ENCODE data around the gene SAC3D1.

SAC3D1 gene

DNA sequence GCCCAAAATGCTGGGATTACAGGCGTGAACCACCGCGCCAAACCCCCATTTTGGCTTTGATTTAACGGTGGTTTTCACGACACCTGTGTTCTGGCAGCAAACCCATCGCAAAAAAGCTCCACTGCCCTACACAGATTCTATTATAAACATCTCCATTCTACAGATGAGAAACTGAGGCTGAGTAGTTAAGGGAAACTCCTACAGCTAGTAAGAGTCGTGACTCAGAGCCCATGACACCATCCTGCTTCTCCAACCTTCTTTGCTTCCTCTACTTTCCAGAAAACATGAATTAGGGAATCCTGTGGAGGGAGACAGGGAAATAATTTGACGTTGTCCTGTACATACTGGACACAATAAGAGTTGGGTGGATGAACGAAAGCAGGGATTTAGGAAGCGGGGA lies 14.2 kb upstream of the SAC3D1 start:
- DNase-seq (ENCODE audit: low read depth, low spot score): no peak

- peak; percentile 79 for DNase-seq (ENCODE audit: low read depth, low spot score)
Measured at GRCh38 chr11:65027213-65028067, 13.6 kb upstream of the SAC3D1 start, which contains the start of gene SNX15. Gene SNX15 (plus strand): TSS chr11:65027439. CDS start chr11:65027538, 99 bp downstream.

DNA sequence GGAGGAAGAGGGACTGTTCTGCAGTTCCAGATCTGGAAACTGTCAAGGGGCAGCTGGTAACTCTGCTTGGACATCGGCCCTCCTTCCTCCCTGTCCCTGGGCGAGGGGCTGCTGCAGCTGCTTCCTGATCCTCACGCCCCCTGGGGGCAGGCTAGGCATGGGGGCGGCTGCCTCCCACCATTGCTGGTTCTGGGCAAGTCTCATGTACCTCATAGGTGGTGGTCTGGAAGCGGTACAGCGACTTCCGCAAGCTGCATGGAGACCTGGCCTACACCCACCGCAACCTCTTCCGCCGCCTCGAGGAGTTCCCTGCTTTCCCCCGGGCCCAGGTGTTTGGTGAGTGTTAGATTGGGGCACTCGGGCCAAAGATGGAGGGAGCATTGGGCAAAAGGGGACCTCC lies 8.8 kb upstream of the SAC3D1 start:
- DNase-seq (ENCODE audit: low read depth, low spot score): no peak

DNA sequence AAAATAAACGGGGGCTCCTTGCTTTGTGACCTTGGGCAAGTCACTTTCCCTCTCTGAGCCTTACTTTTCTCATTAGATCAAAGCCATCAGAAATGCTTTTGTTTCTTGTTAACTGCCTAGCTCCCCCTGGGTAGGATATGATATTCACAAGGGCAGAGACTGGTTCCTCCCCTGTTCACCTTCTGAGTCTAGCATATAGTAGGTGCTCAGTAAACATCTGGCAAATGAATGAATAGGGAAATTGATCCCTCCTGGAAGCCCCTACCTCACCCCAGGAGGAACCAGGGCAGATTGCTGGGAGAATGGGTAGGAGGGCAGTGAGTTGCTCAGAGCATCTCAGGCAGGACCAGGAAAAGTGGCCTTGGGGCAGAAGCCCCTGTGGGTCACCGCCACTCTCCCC lies 6.6 kb upstream of the SAC3D1 start:
- DNase-seq (ENCODE audit: low read depth, low spot score): no peak

DNA sequence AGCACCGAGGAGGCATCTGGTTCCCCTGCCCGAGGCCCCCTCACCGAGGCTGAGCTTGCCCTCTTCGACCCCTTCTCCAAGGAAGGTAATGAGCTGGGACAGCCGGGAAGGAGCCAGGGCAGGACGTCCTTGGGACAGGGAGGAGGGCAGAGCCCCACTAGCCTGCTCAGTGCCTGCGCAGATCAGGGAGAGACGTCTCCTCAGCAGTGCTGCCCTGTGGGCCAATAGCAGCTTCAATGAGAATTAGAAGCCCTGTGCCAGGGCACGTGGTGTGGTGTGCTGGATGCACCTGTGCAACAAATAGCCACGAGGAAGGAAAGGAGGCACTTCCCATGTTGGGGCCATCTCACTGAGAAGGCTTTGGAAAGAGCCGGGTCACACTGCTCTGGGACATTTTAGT lies 5.4 kb upstream of the SAC3D1 start:
- no peak for DNase-seq (ENCODE audit: low read depth, low spot score)

- no peak for DNase-seq (ENCODE audit: low read depth, low spot score)
Measured at GRCh38 chr11:65036931-65037330, 4.1 kb upstream of the SAC3D1 start.

GRCh38 chr11:65040520-65040846 lies 527 bp upstream of the SAC3D1 start:
- no peak for DNase-seq (ENCODE audit: low read depth, low spot score)

DNA sequence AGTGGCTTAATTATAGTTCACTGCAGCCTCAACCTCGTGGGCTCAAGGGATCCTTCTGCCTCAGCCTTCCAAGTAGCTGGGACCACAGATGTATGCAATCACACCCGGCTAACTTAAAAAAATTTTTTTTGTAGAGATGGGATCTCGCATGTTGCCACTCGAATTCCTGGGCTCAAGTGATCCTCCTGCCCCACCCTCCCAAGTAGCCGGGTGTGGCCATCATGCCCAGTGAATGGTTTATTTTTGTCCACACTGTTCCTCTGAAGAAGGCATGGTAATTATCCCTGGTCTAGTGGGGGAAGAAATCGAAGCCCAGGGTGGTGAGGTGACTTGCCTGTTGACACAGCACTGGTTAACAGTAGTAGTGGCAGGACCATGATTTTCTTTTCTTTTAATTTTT lies 1.9 kb downstream of the SAC3D1 start:
- no peak for DNase-seq (ENCODE audit: low read depth, low spot score)

GRCh38 chr11:65043881-65044501 lies 3.0 kb downstream of the SAC3D1 start:
- no peak for DNase-seq (ENCODE audit: low read depth, low spot score)

DNA sequence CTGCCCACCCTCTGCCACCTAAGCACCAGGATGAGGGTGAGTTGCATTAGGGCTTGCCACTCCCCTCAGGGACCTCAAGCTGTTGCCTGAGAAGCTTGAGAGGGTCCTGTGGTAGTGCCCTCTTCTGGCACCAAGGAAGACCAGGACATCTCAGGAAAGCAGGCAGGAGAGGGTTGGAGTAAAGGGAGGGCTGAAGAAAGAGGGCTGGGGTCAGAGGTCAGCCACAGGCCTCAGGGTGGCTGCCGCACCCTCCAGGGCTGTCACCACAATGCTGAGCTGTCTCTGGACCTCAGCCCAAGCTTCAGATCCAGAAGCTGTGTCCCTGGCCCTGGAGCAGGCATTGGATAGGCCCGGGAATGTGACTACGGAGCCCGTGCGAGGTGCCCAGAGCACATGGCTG lies 4.1 kb downstream of the SAC3D1 start:
- no peak for DNase-seq (ENCODE audit: low read depth, low spot score)

- DNase-seq (ENCODE audit: low read depth, low spot score): no peak
Measured at GRCh38 chr11:65045728-65046127, 4.7 kb downstream of the SAC3D1 start.

DNA sequence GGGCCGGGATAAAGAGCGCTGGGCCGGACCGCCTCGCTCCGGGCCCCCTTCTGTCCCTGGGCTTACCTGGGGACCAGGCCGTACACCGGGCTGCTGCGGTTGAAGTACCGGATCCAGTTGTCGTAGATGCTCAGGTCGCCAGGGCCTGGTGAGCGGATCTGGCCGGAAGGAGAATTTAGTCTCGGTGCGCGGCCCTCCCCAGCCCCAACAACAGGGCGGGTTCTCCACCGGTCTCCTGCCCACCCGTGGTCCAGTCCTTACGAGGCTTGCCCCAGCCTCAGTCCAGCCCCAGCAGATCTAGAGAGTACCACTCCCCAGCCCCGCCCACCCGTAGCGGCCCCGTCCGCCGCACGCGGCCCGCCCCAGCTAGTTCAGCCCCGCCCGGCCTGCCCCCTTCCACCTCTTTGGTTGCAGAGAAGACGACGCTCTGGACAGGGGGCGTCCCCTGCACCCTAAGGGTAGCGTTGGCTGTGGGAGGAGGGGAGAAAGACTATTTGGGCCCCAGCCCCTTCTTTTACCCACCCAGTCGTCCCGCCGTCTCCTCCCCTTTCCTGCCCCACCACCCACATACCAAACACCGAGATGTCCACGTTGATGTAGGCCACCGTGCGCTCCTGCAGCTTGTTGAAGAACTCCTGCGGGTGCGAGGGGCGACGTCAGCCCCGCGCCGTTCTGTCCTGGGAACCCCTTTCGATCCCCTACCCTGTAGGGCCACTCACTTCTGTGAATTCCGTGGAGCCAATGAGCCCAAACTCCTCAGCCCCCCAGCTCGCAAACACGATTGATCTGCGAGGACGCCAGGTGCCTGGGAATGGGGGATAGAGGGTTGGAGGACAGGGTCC lies 6.8 kb downstream of the SAC3D1 start:
- DNase-seq (ENCODE audit: low read depth, low spot score): no peak

DNA sequence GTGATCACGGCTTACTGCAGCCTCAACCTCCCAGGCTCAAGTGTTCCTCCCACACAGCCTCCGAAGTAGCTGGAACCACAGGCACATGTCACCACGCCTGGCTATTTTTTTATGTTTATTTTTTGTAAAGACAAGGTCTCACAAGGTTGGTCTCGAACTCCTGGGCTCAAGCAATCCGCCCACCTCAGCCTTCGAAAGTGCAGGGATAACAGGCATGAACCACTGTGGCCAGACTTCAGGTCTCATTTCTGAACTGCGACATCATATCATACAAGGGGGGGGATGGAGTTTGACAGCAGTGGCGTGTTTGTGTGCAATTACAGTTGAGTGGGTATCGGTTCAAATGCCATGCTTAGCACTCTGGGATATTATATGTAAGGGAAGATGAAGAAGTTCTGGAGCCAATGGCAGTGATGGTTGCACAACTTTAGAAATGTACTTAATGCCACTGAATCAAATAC lies 10.4 kb downstream of the SAC3D1 start:
- DNase-seq (ENCODE audit: low read depth, low spot score): no peak

GRCh38 chr11:65053827-65054508 lies 13.0 kb downstream of the SAC3D1 start:
- no peak for DNase-seq (ENCODE audit: low read depth, low spot score)

DNA sequence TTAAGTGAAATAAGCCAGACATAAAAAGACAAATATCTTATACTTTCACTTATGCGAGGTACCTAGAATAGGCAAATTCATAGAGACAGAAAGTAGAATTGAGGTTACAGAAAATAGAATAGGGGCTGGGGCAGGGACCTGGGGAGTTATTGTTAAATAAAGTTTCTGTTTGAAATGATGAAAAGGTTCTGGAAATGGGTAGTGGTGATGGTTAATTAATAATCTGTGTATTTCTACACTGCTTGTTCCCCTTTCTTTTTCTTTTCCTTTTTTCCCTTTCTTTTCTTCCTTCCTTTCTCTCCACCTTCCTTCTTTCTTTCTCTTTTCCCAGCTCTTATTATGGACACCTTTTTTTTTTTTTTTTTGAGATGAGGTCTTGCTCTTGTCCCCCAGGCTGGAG lies 14.5 kb downstream of the SAC3D1 start:
- no peak for DNase-seq (ENCODE audit: low read depth, low spot score)

DNA sequence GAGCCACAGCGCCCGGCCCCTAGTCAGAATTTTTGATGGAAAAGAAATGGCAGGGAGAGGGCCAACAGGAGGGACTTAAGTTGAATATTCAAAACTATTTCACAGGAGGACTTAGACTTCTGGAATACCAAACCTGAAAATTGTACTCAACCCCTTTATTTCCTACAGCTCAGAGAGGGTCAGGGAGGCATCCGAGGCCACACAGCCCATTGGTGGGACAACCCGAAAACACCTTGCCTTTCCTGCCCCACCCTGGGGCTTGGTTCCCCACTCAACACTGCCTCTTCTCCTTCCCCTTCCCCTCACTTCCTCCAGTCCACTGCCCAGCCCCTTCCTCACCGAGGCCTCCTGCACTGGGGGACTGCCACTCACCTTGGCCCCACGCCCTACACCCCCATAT lies 16.0 kb downstream of the SAC3D1 start:
- DNase-seq (ENCODE audit: low read depth, low spot score): no peak

DNA sequence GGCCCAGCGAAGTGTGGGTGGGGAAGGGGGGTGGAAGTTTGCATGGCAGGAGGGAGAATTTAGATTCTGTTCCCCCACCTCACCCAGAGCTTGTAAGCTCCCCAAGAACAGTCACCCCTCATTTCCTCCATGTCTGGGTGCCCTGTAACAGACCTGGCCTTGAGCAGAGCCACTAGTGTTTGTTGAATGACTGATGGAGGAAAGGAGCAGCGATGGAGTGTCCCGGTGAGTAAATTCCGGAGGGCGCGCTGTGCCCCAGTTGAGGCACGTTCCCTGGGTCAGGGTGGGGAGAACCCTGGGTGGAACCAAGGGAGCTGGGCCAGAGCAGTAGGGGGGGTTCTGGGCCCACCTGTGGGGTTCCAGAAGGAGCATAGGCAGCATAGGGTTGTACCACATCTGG lies 16.5 kb downstream of the SAC3D1 start:
- no peak for DNase-seq (ENCODE audit: low read depth, low spot score)

GRCh38 chr11:65058012-65058411 lies 17.0 kb downstream of the SAC3D1 start:
- no peak for DNase-seq (ENCODE audit: low read depth, low spot score)

DNA sequence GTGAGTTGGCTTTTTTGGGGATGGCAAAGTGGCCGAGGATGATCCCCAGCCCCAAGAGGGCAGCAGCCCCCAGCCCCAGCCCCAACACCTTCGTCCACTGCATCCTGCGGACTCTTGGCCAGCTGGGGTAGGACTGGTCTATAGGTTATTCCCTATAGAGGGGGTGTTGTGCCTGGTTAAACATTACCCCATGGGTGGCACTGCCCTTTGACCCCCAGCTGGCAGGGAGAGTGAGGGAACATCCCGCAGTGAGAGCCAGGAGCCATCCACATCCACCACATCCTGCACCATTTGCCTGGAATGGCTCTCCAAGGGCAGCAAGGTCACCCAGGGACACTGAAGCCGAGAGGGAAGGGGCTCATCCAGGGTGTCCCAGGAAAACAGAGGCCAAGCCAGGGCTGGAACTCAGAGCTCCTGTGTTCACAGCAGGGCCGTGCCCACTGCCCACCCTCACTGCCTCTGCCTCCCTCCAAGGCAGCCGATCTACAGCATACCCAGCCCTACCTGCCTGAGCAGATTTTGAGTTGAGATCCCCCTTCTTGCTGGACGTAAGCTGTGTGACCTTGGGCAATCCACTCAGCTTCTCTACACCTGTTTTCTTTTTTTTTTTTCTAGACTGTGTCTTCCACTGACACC lies 17.5 kb downstream of the SAC3D1 start, which contains the start of gene NAALADL1:
NAALADL1 (minus strand) TSS at position 135 of the 636 bp plus-strand sequence; CDS start at position 103, 32 bp downstream.
- no peak for DNase-seq (ENCODE audit: low read depth, low spot score)

- DNase-seq (ENCODE audit: low read depth, low spot score): no peak
Measured at GRCh38 chr11:65059523-65059922, 18.5 kb downstream of the SAC3D1 start.

Data from activated naive CD8-positive, alpha-beta T cell treated with anti-CD3 and anti-CD28 coated beads, Interleukin-2, amount 50 U/mL, for 16 hours (primary cell).